GM18526 (cell line): Measurements from ENCODE around the gene LMBRD2.

ENCODE experiments used
- POLR2A ChIP-seq: IDR thresholded peaks from 3 replicates; pipeline ENCODE4 v1.6.1; 2011; ENCODE audit not compliant: insufficient read length; ENCODE audit errors: extremely low read depth

The LMBRD2 gene

DNA sequence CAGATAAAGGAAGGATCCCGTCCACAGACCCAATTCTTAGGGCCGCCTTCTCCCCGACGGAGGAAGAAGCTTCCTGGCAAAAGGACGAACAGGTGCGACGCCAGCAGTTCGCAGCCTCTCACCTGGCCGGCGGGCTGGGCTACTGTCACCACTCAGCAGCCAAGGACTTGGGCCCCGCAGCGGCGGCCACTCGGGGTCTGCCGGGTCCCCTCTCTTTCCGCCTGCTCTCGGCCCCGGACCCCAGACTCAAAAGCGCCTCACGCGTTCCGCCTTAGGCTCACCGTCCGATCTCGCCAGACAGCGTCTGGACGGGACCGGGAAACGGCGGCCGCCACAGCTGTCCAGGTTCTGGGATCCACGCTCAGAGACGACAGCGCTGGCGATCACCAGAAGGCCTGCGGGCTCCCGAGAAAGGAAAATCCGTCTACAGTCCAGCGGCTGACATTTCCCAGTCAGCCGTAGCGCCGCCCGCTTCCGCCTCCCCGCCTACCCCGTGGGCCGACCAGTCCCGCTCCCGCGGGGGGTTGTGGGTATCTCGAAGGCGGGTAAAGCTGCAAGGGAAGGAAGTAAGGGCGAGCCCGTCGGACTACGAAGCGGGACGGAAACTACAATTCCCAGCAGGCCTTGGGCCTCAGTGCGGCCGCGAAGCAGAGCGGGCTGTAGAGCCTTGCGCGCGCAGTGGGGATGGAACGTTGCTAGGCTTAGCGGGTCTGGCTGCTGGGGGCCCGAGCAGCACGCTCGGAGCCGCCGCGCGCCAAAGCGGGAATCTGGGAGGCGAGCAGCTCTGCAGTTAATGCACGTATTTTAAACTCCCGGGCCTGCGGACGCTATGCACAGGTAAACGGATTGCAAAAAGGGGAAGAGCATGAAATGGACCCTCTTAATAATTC is at the start of gene LMBRD2, which contains the start of gene SKP2:
LMBRD2 (minus strand) TSS at position 454 of the 890 bp plus-strand sequence. CDS start 8,538 bp downstream, outside the sequence.
SKP2 (plus strand) TSS at position 678 of the 890 bp plus-strand sequence; CDS start at position 830, 152 bp downstream.
- peak; percentile 91 for TF ChIP-seq POLR2A

DNA sequence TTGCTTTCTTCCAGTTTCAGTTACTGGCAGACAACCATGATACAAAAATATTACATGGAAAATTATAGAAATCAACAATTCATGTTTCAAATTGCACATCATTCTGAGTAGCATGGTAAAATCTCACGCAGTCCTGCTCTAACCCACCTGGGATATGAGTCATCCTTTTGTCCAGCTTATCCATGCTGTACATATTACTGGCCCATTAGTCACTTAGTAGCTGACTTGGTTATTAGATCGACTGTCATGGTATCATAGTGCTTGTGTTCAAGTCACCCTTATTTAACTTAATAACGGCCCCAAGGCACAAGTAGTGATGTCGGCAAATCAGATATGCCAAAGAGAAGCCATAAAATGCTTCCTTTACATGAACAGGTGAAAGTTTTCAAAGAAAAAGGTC is 48.8 kb upstream of the LMBRD2 start:
- TF ChIP-seq POLR2A, result no peak

DNA sequence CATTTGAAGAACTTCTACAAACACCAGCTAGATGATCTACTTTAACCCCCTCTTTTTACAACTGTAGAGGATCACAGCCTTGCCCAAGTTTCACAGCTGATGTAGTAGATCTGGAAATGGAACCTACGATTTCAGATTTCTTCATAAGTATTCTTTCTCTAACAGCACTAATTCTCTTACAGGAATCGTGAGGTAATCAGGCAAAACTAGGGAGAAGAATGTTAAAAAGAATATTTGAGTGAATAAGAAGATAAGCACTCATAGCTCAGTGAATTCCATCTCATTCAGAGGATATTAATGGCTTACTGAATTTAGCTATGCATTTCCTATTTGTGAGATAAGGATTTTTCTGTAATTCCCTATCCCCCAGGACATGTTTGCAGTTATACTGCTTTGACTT is 47.9 kb upstream of the LMBRD2 start:
- no peak for TF ChIP-seq POLR2A

DNA sequence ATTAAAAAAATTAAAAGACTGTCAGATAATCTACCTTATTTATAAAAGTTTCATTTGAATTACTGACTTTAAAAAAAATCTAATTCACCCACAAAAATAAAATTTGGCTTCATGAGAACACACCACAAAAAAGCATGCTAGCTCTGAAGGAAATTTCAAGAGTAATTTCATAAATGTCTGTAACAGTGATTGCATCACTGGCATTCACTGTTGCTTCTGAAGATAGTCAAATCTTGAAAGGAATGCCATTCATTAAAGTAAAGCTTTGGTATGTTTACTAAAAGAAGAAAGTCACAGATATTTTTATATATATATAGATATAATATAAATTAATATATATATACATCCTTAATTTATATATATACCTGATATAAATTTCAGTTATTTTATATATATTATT is 46.6 kb upstream of the LMBRD2 start:
- no peak for TF ChIP-seq POLR2A

DNA sequence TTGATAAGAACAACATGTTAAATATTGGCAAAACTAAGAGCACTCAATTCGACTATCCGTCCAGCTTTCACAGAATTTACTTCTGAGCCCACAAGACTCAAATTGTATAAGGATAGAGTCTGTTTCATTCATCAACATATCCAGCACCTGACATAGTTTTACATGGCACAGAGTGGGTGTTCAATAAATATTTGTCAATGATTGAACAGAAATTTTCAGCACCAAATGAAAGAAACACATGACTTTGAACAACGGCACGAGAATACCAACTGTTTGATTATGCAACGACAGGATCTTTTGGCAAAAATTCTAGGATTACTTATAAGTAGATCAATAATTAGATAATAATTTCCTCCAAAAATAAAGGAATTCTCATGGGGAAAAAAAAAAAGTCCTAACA is 42.1 kb upstream of the LMBRD2 start:
- TF ChIP-seq POLR2A, result no peak

DNA sequence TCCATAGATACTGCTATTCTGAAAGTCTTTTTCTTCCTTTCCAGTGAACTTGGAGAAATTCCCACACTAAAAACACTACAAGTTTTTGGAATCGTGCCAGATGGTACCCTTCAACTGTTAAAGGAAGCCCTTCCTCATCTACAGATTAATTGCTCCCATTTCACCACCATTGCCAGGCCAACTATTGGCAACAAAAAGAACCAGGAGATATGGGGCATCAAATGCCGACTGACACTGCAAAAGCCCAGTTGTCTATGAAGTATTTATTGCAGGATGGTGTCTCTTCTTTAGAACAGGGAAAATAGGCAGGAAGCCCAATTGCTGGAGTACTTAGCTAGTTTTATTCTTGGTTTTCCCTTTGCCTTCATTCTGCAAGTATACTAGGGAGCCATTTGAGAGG is 30.1 kb upstream of the LMBRD2 start:
- no peak for TF ChIP-seq POLR2A

DNA sequence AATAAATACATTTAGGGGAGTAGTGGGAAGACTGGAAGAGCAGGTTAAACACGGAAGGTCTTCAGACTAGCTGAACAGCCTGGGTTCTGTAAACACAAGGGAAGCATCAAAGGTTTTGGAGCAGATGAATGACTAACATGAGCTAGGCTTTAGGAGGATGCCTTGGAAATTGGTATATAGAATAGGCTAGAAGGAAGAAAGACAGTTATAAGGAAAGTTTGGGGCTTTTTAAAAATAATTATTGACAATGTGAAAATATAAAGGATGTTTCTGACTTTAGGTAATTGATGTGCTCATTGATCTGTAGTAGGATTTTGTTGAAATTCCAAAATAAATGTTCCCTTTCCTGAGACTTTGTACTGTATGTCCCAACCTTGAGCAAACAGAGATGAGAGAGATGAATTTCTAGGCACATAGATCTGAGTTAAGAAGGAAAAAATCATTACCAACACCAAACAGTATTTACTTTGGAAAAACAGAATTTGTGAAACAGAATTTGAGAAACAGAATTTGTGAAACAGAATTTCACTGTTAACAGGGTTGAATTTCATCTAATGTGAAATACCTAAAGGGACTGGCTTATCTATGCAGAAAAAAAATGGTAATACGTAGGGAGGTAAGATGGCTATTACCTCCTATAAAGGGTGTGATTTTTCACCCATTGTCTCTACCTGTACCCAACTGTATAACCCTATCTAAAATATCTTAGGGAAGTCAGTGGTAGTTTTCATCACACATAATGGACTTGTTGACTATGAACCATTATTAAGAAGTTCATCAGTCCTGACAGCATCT is 29.1 kb upstream of the LMBRD2 start:
- TF ChIP-seq POLR2A, result no peak

DNA sequence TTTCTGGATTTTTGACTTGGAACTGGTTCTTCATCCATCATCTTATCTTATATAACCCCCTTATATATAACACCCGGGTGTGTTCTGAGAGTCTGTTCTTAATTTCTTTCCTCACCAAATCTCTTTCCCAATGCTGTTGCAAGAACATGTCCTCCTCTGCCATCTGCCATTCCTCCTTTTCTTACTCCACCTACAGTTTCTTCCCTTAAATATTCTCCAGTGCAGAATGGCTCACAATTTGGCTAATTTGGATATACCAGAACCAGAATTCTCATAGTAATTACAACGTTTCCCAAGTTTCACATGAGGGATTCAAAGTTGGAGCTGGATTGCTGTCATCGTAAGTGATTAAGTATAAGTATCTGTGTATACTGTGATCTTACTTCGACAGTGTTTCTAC is 28.3 kb upstream of the LMBRD2 start:
- no peak for TF ChIP-seq POLR2A

DNA sequence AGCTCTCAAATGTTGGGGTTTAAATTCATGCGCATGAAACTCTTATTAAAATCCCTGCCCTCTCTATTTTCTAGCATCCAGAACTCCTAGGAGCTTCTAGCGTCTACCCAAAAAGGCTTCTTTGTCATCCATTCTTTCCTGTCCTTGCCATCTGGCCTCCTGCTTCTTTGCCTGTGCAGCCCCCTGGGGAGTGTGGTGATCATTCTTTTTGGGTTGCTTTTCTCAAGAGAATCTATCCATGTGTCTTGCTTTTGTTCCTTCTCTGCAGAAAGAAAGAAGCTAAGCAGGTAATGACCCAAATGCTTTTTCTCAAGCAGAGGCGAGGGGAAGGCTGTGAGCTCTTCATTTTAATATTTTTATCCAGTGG is 26.8 kb upstream of the LMBRD2 start:
- TF ChIP-seq POLR2A, result no peak

DNA sequence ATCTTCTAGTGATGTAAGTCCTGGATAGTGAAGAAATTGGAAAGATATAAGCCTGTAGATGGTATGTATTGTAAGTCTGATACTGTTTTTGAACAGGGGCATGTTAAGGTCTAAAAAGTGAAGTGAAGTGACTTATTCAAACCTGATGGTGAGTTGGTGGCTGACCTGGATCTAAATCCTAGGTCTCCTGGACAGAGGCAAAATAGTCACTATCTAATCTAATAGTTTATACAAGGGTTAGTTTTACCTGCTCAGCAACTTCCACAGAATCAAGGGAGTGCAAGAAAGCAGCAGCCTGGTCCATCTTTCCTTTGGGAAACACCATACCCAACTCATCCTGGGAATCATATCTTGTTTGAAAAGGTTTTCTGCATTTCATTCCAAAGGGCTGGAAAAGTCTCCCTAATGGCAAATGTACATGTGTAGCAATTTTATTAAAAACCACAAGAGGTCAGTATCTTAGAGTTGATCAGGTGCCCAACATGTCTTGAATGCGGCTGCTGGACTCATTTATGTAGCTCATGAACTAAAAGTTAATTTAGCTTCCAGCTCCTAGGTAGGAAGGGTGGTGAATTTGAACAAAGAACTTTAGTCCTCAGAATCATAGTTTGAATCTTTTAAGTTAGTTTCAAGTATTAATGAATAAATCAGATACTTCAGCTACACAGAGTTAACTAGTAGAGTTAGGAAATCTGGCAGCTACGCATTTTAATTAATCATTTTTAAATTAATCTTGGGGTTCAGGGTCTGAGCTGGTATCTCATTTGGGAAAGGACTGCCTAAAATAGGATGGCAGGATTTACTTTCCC is 26.2 kb upstream of the LMBRD2 start:
- no peak for TF ChIP-seq POLR2A

DNA sequence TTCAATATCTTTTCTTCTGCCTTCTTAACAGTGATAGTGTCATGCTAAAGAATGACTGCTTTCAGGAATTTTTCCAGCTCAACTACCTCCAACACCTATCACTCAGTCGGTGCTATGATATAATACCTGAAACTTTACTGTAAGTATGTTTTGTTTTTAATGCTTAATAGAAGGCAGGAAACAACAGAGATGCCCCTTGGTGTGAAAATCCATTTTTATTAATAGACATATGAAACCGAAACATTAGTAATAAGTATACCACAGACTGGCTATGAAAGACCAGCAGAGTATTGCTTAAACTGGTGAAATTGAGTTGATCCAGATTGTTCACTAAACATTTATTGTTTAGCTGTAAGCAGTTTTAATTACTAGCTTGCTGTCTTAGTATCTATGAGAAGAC is 25.5 kb upstream of the LMBRD2 start:
- no peak for TF ChIP-seq POLR2A

DNA sequence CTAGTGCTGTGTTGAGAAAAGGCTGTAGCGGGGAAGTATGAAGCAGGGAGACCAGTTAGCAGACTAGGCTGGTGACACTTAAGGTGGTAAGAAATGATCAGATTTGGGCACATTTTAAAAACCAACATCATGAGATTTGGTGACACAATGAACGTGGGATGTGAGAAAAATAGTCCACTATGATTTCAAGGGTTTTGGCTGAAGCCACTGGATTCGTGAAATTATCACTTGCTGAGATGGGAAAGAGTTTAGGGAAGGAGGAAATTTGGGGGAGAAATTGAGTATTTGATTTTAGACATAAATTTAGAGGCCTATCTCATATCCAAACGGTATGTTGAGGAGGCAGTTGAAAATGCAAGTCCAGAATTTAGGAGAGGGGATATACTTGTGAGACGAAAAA is 23.4 kb upstream of the LMBRD2 start:
- TF ChIP-seq POLR2A, result no peak

DNA sequence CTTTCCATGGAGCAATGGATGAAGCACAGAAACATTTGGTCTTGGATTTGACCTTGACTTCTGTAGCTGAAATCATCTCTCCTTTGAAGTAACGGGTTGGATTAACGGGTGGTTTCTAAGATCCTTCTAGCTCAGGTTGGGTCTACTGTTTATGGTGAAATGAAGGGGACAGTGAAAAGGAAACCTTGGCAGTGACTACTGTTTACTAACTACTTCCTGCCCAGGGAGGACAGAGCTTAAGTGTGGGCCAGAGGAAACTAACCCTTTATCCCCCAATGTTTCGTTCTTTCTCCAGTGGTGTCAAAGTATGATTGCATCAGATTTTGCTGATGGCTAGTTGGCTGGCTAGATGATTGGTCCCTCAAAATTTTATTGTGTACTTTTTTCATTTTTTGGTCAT is 22.4 kb upstream of the LMBRD2 start:
- TF ChIP-seq POLR2A, result no peak

DNA sequence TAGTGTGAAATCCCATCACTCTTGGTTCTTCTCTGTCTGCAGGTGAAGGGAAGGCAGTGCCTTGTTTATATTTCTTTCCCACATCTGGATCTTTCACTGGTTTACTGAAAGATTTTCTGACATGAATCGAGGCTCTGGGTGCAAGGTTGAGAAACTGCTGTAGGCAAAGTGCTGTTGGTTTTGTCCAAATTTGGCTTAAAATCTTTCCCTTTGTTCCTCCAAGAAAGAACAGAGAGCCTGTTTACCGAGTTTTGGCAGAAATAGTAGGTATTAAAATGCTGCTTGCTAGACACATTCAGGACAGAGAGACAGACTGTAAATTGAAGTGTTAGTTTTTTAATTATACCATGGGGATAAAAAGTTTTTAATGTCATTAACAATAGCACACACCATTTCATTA is 21.7 kb upstream of the LMBRD2 start:
- TF ChIP-seq POLR2A, result no peak

DNA sequence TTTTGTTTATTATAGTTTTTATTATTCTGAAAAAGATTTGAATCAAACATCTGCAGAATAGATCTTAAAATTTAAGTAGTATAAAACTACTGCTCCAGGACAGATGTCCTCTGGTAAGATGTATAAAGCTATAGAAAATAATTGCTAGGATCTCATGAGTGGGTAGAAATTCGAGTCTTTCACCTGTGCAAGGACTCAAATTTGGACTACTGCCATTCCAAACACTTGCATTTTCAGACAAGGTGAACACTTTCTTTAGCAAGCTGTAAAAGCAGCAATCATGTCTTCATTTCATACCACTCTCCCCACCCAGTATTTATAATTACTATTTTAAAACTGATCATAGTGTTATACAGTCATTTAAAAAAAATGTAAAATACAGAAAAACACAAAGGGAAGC is 20.9 kb upstream of the LMBRD2 start:
- no peak for TF ChIP-seq POLR2A
